ENCODE data around the gene KANK2.
A peak's percentile ranks its signal among the peaks of the same experiment; 100 is the strongest.

The KANK2 gene

GRCh38 chr19:11205939-11206570 is 8.7 kb upstream of the KANK2 start:
- Histone ChIP-seq H3K4me1 (peaks cover 40% of the 10 kb centered on the region), H4K20me1 (peaks cover 34% of the 10 kb centered on the region; the same call in 1 of the 2 replicates), H3K36me3 (no peaks in the 10 kb centered on the region), H3K9ac (no peak overlapping the region), H3K4me2 (peak overlapping the region; percentile 79), H3K9me3 (no peaks in the 10 kb centered on the region), H3K27me3 (no peaks in the 10 kb centered on the region), H3K4me3 (no peak overlapping the region), H3K27ac (no peak overlapping the region)
- TF ChIP-seq Cebpa-rat (IDR thresholded peaks at IDR 0.05) = no peak

- H3K27ac ChIP-seq = no peak overlapping the region
Measured at GRCh38 chr19:11204943-11205349, 7.6 kb upstream of the KANK2 start.

DNA sequence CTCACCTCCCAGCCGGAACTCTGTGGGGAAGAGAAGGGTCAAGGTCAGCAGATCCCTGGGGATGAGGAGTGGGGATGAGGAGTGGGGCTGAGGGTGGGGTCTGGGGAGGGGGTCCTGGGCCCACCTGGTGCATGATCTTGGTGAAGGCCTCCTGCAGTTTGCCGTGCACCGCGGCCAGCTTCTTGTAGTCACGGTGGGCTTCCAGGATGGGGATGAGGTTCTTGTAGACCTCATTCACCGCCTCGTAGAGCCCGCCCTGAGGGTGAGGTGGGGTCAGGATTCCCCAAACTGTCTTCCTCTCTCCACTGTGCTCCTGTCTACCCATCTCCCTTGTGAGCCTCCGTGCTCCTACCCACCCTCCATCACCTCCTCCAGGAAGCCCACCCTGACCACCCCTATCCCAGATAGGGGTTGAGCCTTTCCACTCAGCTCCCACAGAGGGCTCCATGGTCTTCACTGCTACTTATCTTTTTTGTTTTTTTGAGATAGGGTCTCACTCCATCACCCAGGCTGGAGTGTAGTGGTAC is 6.8 kb upstream of the KANK2 start:
- Histone ChIP-seq H4K20me1 (peaks cover 34% of the 10 kb centered on the region; the same call in 1 of the 2 replicates), H3K36me3 (no peaks in the 10 kb centered on the region), H3K4me3 (no peak overlapping the region), H3K9ac (no peak overlapping the region), H3K9me3 (no peaks in the 10 kb centered on the region), H3K27ac (no peak overlapping the region), H3K27me3 (no peaks in the 10 kb centered on the region), H3K4me1 (peaks cover 43% of the 10 kb centered on the region), H3K4me2 (peak overlapping the region; percentile 79)
- no peak for TF ChIP-seq Cebpa-rat (IDR thresholded peaks at IDR 0.05)

More at GRCh38 chr19:11204943-11205349, 7.6 kb upstream of the KANK2 start:
- Histone ChIP-seq H3K36me3 (no peaks in the 10 kb centered on the region), H4K20me1 (peaks cover 34% of the 10 kb centered on the region; the same call in 1 of the 2 replicates), H3K9ac (no peak overlapping the region), H3K27me3 (no peaks in the 10 kb centered on the region), H3K4me2 (peak overlapping the region; percentile 79), H3K4me1 (peaks cover 40% of the 10 kb centered on the region), H3K4me3 (no peak overlapping the region), H3K9me3 (no peaks in the 10 kb centered on the region)
- TF ChIP-seq Cebpa-rat (IDR thresholded peaks at IDR 0.05) = peak; percentile 72; the same call in 1 of the 2 replicates

GRCh38 chr19:11203194-11204075 is 6.1 kb upstream of the KANK2 start:
- TF ChIP-seq Cebpa-rat (IDR thresholded peaks at IDR 0.05) = no peak
- peak overlapping the region; percentile 79 for H3K4me2 ChIP-seq
- H3K9ac ChIP-seq = no peak overlapping the region

DNA sequence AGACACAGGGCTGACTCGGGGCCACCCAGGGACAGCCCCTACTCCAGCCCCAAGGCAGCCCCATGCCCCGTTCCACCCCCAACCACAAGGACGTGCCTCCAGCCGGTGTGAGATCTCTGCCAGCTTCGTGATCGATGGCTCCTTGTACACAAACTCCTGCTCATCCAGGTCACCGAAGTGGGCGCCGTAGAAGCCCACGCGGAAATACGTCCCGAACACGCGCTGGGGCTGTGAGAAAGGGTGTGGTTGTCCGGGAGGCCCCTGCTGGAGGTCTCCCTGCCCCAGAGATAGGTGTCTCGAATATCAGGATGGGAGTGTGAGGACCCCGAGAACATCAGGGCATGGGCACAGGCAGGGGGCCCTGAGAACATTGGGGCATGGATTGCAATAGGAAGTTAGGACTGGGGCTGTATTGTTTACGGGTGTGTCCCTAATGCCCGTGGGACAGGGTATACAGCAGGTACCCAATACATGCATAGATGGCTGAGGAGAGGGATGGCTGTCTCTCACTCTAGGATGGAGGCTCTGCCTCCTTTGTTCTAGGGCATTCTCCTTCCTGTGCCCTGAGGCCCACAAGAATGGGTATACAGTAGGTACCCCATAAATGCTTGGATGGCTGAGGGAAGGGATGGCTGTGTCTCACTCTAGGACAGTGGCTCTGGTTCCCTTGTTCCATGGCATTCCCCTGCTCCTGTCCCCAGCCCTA is 5.3 kb upstream of the KANK2 start:
- H3K9ac ChIP-seq = no peak overlapping the region

More at GRCh38 chr19:11203194-11204075, 6.1 kb upstream of the KANK2 start:
- H3K27me3 ChIP-seq = no peaks in the 10 kb centered on the region
- no peak overlapping the region for H3K27ac ChIP-seq
- H3K4me3 ChIP-seq = no peak overlapping the region
- no peaks in the 10 kb centered on the region for H3K9me3 ChIP-seq
- H3K36me3 ChIP-seq = no peaks in the 10 kb centered on the region
- peaks cover 47% of the 10 kb centered on the region for H3K4me1 ChIP-seq
- peaks cover 27% of the 10 kb centered on the region; the same call in 1 of the 2 replicates for H4K20me1 ChIP-seq

GRCh38 chr19:11201791-11202190 is 4.4 kb upstream of the KANK2 start:
- Histone ChIP-seq H3K4me3 (no peak overlapping the region), H3K9me3 (no peaks in the 10 kb centered on the region), H3K27ac (no peak overlapping the region), H3K4me2 (no peak overlapping the region), H4K20me1 (peaks cover 14% of the 10 kb centered on the region; the same call in 1 of the 2 replicates), H3K9ac (no peak overlapping the region), H3K36me3 (no peaks in the 10 kb centered on the region), H3K27me3 (no peaks in the 10 kb centered on the region), H3K4me1 (peaks cover 54% of the 10 kb centered on the region)
- TF ChIP-seq Cebpa-rat (IDR thresholded peaks at IDR 0.05) = no peak

More for the DNA sequence above, 5.3 kb upstream of the KANK2 start:
- Histone ChIP-seq H3K4me1 (peaks cover 54% of the 10 kb centered on the region), H3K27me3 (no peaks in the 10 kb centered on the region), H3K4me3 (no peak overlapping the region), H4K20me1 (peaks cover 22% of the 10 kb centered on the region; the same call in 1 of the 2 replicates), H3K4me2 (peak overlapping the region; percentile 79; the same call in 1 of the 2 replicates), H3K27ac (no peak overlapping the region), H3K9me3 (no peaks in the 10 kb centered on the region), H3K36me3 (no peaks in the 10 kb centered on the region)
- TF ChIP-seq Cebpa-rat (IDR thresholded peaks at IDR 0.05) = no peak

GRCh38 chr19:11200931-11201330 is 3.6 kb upstream of the KANK2 start:
- peaks cover 56% of the 10 kb centered on the region for H3K4me1 ChIP-seq
- no peak overlapping the region for H3K4me3 ChIP-seq
- H3K27me3 ChIP-seq = no peaks in the 10 kb centered on the region
- H3K4me2 ChIP-seq = no peak overlapping the region
- no peak overlapping the region for H3K27ac ChIP-seq
- no peak overlapping the region for H3K9ac ChIP-seq
- H4K20me1 ChIP-seq = peaks cover 6% of the 10 kb centered on the region; the same call in 1 of the 2 replicates
- H3K36me3 ChIP-seq = no peaks in the 10 kb centered on the region
- H3K9me3 ChIP-seq = no peaks in the 10 kb centered on the region
- TF ChIP-seq Cebpa-rat (IDR thresholded peaks at IDR 0.05) = no peak

- no peak for TF ChIP-seq Cebpa-rat (IDR thresholded peaks at IDR 0.05)
- H3K9ac ChIP-seq = no peak overlapping the region
- no peaks in the 10 kb centered on the region for H3K36me3 ChIP-seq
- H3K4me2 ChIP-seq = no peak overlapping the region
- no peak overlapping the region for H3K4me3 ChIP-seq
- H3K27ac ChIP-seq = no peak overlapping the region
- H4K20me1 ChIP-seq = peaks cover 5% of the 10 kb centered on the region; the same call in 1 of the 2 replicates
- H3K27me3 ChIP-seq = no peaks in the 10 kb centered on the region
- H3K9me3 ChIP-seq = no peaks in the 10 kb centered on the region
- peaks cover 56% of the 10 kb centered on the region for H3K4me1 ChIP-seq
Measured at GRCh38 chr19:11200015-11200574, 2.8 kb upstream of the KANK2 start.

DNA sequence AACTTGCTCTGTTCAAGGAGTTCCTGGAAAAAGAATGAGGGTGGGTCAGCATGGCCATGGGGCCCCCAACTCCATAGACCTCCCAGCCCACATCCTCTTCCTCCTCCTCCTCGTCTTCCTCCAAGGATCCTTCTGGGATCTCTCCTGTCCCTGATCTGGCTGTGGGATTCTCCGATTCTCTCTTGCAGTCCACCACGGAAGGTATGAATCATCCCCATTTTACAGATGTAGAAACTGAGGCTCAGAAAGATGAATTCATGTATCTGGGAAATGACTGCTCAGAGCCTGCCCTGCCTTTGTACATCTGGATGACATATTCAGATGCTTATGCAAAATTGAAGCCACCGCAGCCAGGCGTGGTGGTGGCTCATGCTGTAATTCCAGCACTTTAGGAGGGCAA is 2.2 kb upstream of the KANK2 start:
- no peaks in the 10 kb centered on the region for H3K9me3 ChIP-seq
- H3K9ac ChIP-seq = no peak overlapping the region
- no peak overlapping the region for H3K4me2 ChIP-seq
- no peak overlapping the region for H3K27ac ChIP-seq
- no peak overlapping the region for H3K4me3 ChIP-seq
- TF ChIP-seq Cebpa-rat (IDR thresholded peaks at IDR 0.05) = no peak
- H3K27me3 ChIP-seq = no peaks in the 10 kb centered on the region
- peaks cover 3% of the 10 kb centered on the region; the same call in 1 of the 2 replicates for H4K20me1 ChIP-seq
- no peaks in the 10 kb centered on the region for H3K36me3 ChIP-seq
- peaks cover 56% of the 10 kb centered on the region for H3K4me1 ChIP-seq
